GM19324 (cell line): ENCODE measurements around the gene ZNF677.
"Not testable (repeated sequence)": the region's sequence is repeated elsewhere in the genome, so short reads cannot be mapped to it uniquely, and the experiment has no call there.

ENCODE experiments used
- ATAC-seq: cut with Tn5 transposase; IDR thresholded peaks from one replicate; pipeline ENCODE4 v1.9.1; 2021; ENCODE audit warnings: mild to moderate bottlenecking, moderate library complexity; ENCODE audit not compliant: unreplicated experiment, low FRiP score

Gene ZNF677

DNA sequence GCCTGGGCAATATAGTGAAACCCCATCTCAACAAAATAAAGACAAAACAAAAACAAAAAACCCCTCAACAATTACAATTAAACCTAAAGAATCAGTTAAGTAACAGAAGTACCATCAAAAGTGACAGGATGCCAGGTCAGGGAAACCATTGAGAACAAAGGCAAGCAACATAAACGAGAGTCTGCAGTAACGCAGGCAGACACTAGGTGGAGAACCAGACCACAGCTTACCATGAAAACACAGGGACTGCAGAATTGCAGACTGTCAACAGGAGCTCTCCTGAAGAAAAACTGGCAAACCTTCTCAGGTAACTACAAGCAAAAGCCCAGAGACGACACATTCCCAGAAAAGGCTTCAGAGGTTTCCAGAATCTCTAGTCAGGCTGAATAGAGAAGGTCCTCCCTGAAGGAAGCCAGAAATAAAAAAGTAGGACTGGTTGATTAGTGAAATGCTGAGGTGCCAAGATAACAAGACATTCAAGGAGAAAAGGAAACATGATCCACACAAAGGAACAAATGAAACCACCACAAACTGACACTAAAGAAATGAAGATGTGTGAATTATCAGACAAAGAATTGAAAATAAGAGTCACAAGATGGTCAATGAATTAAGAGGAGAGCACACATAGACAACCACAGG, 59.3 kb downstream of the ZNF677 start:
- no peak for ATAC-seq

DNA sequence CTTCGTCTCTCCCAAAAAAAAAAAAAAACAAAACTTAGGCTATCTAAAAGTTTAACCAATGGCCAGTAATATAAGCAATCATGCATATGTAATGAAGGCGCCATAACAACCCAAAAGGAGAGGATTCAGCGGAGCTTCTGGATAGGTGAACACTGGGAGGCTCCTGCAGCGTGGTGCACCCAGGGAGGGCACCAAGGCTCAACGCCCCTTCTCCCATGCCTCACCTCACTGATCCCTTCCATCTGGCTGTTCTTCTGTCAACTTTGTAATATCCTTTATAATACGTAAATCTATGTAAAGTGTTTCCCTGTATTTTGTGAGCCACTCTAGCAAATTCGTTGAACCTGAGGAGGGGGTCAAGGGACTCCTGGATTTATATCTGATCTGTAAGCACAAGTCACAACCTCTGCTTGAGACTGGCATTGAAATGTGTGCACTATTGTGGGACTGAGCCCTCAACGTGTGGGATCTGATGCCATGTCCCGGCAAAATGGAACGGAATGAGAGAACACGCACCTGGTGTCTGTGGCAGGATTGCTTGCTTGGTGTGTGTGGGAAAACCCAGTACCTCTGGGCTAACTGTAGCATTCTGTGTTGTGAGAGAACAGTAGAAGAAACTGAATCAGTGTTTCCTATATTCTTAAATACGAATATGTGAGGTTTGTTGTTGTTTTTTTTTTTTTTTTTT, 61.0 kb downstream of the ZNF677 start:
- no peak for ATAC-seq

DNA sequence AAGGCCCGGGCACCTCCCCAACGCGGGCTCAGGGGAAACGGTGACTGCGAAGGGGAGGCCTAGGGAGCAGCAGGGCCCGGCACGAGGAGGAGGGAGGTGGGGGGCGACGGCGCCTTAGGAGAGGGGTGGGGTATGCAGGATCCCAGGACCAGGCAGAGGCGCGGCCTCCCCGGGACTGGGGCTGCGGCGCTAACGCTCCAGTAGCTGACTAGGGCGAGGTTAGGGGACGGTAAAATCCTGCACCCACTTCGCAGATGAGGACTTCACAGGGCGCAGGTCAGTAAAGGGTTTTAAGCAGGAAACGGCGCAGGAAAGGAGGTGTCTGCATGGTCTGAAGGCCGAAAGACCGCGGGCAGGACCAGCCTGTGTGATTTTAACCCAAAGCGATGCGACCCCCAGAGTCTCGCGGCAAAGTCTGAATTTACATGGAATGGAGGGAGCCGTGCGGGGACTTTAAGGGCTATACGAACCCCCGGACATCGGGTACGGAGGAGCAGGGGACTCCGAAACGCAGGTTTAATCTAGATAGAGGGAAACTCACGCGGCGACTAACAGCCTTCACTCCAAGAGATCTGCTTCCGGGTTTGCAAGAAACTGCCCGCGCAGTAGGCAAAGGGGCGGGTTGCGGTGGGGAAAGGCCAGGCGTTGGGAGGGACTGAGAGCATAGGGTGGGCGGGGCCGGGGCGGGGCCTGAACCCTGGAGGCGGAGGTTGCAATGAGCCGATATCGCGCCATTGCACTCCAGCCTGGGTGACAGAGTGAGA, 61.7 kb downstream of the ZNF677 start, which contains the start of gene ZNF665:
TSS of gene ZNF665 (minus strand) at position 588 of the 764 bp plus-strand sequence. CDS start 10,460 bp downstream, outside the sequence.
- no peak for ATAC-seq

DNA sequence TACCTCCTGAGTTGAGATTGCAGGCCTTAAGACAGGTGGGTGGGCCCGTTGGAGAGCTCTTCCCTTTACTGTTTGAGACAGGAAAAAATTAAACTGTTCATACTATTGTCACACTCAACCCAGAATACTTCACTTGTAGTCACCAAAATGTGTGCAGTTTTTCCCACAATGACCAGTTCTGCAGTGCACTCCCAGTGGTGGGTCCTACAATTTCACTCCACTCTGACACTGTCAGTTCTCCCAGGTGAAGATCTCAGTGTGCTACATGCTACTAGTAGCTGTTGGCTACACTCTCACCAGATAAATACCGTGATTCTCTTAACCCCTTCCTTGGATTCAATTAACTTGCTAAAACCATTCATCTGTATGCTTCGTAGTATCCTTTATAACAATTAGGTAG, 64.4 kb downstream of the ZNF677 start:
- ATAC-seq: no peak

DNA sequence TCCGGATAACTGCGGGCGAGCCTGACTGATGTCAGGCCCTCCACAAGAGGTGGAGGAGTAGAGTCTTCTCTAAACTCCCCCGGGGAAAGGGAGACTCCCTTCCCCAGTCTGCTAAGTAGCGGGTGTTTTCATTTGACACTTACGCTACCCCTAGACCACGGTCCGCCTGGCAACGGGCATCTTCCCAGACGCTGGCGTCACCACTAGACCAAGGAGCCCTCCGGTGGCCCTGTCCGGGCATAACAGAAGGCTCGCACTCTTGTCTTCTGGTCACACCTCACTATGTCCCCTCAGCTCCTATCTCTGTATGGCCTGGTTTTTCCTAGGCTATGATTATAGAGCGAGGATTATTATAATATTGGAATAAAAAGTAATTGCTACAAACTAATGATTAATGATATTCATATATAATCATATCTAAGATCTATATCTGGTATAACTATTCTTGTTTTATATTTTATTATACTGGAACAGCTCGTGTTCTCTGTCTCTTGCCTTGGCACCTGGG, 64.9 kb downstream of the ZNF677 start:
- not testable (repeated sequence) for ATAC-seq
